HepG2 (cell line): ENCODE measurements around the gene TMC2. TPM values are rescaled to one million over a fixed set of nuclear protein-coding genes. Genes with fewer than 3 reads are reported as not detected.

Experiments
- AHR ChIP-seq: IDR thresholded peaks from 2 replicates; pipeline ENCODE4 v1.6.1; 2018; ENCODE audit warnings: missing genetic modification reagents, missing compliant biosample characterization
- GABPB1 ChIP-seq: IDR thresholded peaks from 2 replicates; pipeline ENCODE4 v1.6.1; 2016; ENCODE audit warnings: mild to moderate bottlenecking, missing genetic modification reagents, moderate library complexity, missing compliant biosample characterization
- HHEX ChIP-seq: IDR thresholded peaks from 2 replicates; pipeline ENCODE4 v1.6.1; 2016; ENCODE audit warnings: control low read depth
- KDM5A ChIP-seq: fragments of 200-600 bp; sonication (generic); IDR thresholded peaks from 2 replicates; pipeline ENCODE4 v1.7.0; 2018; ENCODE audit warnings: antibody characterized with exemption, mild to moderate bottlenecking, low read length, borderline replicate concordance
- NCOR1 ChIP-seq: fragments of 200-600 bp; sonication (generic); IDR thresholded peaks from 2 replicates; pipeline ENCODE4 v1.7.0; 2017; ENCODE audit warnings: antibody characterized with exemption, low read length, borderline replicate concordance
- NFKBIZ ChIP-seq: IDR thresholded peaks from 2 replicates; pipeline ENCODE4 v1.6.1; 2018; ENCODE audit warnings: missing genetic modification reagents, missing compliant biosample characterization
- SALL2 ChIP-seq: sonication (generic); formaldehyde crosslinking; IDR thresholded peaks from 2 replicates; pipeline ENCODE4 v1.8.1; 2023; ENCODE audit warnings: mild to moderate bottlenecking, missing genetic modification reagents, inconsistent platforms
- SSRP1 ChIP-seq: IDR thresholded peaks from 2 replicates; pipeline ENCODE4 v1.6.1; 2016; ENCODE audit warnings: control low read depth
- SYNCRIP ChIP-seq: fragments of 200-400 bp; formaldehyde crosslinking; IDR thresholded peaks from 2 replicates; pipeline ENCODE4 v1.6.1; 2018; ENCODE audit warnings: mild to moderate bottlenecking, low read depth, low read length; ENCODE audit not compliant: insufficient read depth
- ZBTB3 ChIP-seq: sonication (generic); formaldehyde crosslinking; IDR thresholded peaks from 2 replicates; pipeline ENCODE4 v1.4.0; 2020; ENCODE audit warnings: low read depth, mild to moderate bottlenecking, moderate library complexity, missing genetic modification reagents, borderline replicate concordance
- ZNF205 ChIP-seq: IDR thresholded peaks from 2 replicates; pipeline ENCODE4 v1.6.1; 2018; ENCODE audit warnings: missing biosample characterization, missing genetic modification reagents
- ZNF562 ChIP-seq: sonication (generic); formaldehyde crosslinking; IDR thresholded peaks from 2 replicates; pipeline ENCODE4 v1.8.0; 2022; ENCODE audit warnings: missing genetic modification reagents, borderline replicate concordance
- ZNF619 ChIP-seq: sonication (generic); formaldehyde crosslinking; IDR thresholded peaks from 2 replicates; pipeline ENCODE4 v1.4.0; 2020; ENCODE audit warnings: mild to moderate bottlenecking, missing genetic modification reagents
- polyA plus RNA-seq, 8 experiments: library from polyadenylated mRNA; depleted of rRNA in 3 of 8; stranded (reverse) in 7 of 8; unstranded in 1 of 8; fragments of >200 nt; fragmentation: Illumina TruSeq in 4 of 8; extraction: Trizol in 4 of 8; gene quantifications; 2 replicates each; pipeline versions ENCODE4 v1.2.1 to v1.2.3, GENCODE V29; 2011 to 2016; ENCODE audit warnings: low read depth in 4 of 8, missing spikeins in 1 of 8, mixed read lengths in 1 of 8; ENCODE audit not compliant: insufficient read depth in 1 of 8
- total RNA-seq, 5 experiments: library from RNA; depleted of rRNA; stranded (reverse); fragments of >200 nt; fragmentation: Illumina TruSeq; extraction: Trizol; gene quantifications; 2 replicates each; pipeline ENCODE4 v1.2.3, GENCODE V29; 2016; ENCODE audit warnings: low read depth in 1 of 5
- TF ChIP-seq, protein P1 (sequence below): sonication (generic); formaldehyde crosslinking; IDR thresholded peaks from 2 replicates; pipeline ENCODE4 v1.5.0; 2020; ENCODE audit warnings: missing genetic modification reagents, mild to moderate bottlenecking, borderline replicate concordance
- TF ChIP-seq, protein P2 (sequence below): sonication (generic); formaldehyde crosslinking; IDR thresholded peaks from 2 replicates; pipeline ENCODE4 v1.4.0; 2020; ENCODE audit warnings: missing genetic modification reagents
- TF ChIP-seq, protein P3 (sequence below): sonication (generic); formaldehyde crosslinking; IDR thresholded peaks from 2 replicates; pipeline ENCODE4 v1.9.0; 2022; ENCODE audit warnings: low read depth, missing genetic modification reagents
- TF ChIP-seq, protein P4 (sequence below): sonication (generic); formaldehyde crosslinking; IDR thresholded peaks from 2 replicates; pipeline ENCODE4 v1.8.0; 2022; ENCODE audit warnings: missing genetic modification reagents, mild to moderate bottlenecking, borderline replicate concordance
- TF ChIP-seq, protein P5 (sequence below): fragments of 450-650 bp; IDR thresholded peaks from 2 replicates; pipeline ENCODE4 v1.6.1; 2016

The TMC2 gene
- total and polyA plus RNA-seq, 2 of the 13 experiments (the other 11 are each of a cell fraction or from before 2014, with no cell fraction given): not detected

DNA sequence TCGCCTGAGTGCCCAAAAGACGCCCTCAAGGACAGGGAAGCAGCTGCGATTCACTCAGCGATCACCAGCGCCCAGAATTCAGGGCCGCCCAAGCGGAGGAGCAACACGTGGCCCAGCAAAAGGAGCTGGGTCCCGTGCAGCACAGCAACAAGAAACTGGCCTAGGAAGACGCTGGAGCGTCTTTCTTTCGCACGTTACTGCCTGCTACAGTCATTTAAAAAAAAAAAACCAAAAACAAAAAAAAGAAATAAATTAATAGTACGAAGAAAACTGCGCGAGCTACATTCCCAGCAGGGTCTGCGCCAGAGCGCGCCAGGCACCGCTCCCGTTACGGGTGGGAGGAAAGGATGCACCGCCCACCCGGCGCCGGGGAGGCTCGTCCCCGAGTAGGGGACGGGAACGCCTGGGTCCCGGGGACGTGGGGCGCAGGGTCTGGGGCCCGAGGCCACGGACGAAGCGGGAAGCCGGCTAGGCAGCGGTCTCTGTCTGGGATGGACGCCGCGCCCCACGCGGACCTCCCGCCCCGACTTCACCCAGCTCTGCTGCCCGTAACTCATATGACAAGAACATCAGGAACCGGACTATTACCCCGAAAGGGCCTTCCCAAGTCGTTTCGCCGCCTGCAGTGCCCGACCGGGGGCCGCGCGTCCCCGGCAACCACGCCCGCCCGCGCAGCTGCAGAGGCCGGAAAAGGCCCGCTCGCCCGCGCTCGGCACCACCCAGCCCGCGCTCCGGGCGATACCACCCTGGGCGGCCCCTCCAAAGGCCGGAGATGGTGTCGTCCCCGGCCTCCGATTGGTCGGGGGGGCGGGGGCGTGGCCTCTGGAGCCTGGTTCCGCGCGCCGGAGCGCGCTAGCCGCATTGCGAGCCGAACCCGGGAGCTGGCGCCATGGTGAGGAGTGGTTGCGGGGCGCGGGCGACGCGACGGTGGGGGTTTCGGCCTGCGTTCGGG lies 115.7 kb downstream of the TMC2 start, which contains the start of gene NOP56 (continued):
- peak; percentile 77; the same call in 1 of the 2 replicates for TF ChIP-seq ZNF562 (CRISPR knock-in tag)
- TF ChIP-seq KDM5A: no peak; the same call in 1 of the 2 replicates
- no peak; the same call in 1 of the 2 replicates for TF ChIP-seq AHR (CRISPR knock-in tag)
- TF ChIP-seq, protein P1, sequence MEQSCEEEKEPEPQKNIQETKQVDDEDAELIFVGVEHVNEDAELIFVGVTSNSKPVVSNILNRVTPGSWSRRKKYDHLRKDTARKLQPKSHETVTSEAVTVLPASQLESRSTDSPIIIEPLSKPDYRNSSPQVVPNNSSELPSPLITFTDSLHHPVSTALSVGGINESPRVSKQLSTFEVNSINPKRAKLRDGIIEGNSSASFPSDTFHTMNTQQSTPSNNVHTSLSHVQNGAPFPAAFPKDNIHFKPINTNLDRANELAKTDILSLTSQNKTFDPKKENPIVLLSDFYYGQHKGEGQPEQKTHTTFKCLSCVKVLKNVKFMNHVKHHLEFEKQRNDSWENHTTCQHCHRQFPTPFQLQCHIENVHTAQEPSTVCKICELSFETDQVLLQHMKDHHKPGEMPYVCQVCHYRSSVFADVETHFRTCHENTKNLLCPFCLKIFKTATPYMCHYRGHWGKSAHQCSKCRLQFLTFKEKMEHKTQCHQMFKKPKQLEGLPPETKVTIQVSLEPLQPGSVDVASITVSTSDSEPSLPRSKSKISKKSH (CRISPR knock-in tag): peak; percentile 67; the same call in 1 of the 2 replicates
- TF ChIP-seq, protein P2, sequence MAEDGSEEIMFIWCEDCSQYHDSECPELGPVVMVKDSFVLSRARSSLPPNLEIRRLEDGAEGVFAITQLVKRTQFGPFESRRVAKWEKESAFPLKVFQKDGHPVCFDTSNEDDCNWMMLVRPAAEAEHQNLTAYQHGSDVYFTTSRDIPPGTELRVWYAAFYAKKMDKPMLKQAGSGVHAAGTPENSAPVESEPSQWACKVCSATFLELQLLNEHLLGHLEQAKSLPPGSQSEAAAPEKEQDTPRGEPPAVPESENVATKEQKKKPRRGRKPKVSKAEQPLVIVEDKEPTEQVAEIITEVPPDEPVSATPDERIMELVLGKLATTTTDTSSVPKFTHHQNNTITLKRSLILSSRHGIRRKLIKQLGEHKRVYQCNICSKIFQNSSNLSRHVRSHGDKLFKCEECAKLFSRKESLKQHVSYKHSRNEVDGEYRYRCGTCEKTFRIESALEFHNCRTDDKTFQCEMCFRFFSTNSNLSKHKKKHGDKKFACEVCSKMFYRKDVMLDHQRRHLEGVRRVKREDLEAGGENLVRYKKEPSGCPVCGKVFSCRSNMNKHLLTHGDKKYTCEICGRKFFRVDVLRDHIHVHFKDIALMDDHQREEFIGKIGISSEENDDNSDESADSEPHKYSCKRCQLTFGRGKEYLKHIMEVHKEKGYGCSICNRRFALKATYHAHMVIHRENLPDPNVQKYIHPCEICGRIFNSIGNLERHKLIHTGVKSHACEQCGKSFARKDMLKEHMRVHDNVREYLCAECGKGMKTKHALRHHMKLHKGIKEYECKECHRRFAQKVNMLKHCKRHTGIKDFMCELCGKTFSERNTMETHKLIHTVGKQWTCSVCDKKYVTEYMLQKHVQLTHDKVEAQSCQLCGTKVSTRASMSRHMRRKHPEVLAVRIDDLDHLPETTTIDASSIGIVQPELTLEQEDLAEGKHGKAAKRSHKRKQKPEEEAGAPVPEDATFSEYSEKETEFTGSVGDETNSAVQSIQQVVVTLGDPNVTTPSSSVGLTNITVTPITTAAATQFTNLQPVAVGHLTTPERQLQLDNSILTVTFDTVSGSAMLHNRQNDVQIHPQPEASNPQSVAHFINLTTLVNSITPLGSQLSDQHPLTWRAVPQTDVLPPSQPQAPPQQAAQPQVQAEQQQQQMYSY (CRISPR knock-in tag): peak; percentile 69
- TF ChIP-seq SYNCRIP: no peak
- TF ChIP-seq HHEX (CRISPR knock-in tag): no peak
- peak; percentile 94; the same call in 1 of the 2 replicates for TF ChIP-seq ZBTB3 (CRISPR knock-in tag)
- TF ChIP-seq SALL2 (CRISPR knock-in tag): peak; percentile 99
- 0 out of 2 replicates have a peak, but pooled peaks have one; percentile 62 for TF ChIP-seq SSRP1 (CRISPR knock-in tag)
- TF ChIP-seq NFKBIZ (CRISPR knock-in tag): no peak; the same call in 1 of the 2 replicates
- peak; percentile 86 for TF ChIP-seq GABPB1 (CRISPR knock-in tag)
- TF ChIP-seq NCOR1: no peak
- TF ChIP-seq, protein P3, sequence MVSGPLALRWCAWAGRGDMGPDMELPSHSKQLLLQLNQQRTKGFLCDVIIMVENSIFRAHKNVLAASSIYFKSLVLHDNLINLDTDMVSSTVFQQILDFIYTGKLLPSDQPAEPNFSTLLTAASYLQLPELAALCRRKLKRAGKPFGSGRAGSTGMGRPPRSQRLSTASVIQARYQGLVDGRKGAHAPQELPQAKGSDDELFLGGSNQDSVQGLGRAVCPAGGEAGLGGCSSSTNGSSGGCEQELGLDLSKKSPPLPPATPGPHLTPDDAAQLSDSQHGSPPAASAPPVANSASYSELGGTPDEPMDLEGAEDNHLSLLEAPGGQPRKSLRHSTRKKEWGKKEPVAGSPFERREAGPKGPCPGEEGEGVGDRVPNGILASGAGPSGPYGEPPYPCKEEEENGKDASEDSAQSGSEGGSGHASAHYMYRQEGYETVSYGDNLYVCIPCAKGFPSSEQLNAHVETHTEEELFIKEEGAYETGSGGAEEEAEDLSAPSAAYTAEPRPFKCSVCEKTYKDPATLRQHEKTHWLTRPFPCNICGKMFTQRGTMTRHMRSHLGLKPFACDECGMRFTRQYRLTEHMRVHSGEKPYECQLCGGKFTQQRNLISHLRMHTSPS (CRISPR knock-in tag): no peak
- TF ChIP-seq ZNF619: peak; percentile 92
- peak; percentile 78; the same call in 1 of the 2 replicates for TF ChIP-seq ZNF205
- TF ChIP-seq, protein P4, sequence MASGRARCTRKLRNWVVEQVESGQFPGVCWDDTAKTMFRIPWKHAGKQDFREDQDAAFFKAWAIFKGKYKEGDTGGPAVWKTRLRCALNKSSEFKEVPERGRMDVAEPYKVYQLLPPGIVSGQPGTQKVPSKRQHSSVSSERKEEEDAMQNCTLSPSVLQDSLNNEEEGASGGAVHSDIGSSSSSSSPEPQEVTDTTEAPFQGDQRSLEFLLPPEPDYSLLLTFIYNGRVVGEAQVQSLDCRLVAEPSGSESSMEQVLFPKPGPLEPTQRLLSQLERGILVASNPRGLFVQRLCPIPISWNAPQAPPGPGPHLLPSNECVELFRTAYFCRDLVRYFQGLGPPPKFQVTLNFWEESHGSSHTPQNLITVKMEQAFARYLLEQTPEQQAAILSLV: peak; percentile 100; the same call in 1 of the 2 replicates
- TF ChIP-seq, protein P5, sequence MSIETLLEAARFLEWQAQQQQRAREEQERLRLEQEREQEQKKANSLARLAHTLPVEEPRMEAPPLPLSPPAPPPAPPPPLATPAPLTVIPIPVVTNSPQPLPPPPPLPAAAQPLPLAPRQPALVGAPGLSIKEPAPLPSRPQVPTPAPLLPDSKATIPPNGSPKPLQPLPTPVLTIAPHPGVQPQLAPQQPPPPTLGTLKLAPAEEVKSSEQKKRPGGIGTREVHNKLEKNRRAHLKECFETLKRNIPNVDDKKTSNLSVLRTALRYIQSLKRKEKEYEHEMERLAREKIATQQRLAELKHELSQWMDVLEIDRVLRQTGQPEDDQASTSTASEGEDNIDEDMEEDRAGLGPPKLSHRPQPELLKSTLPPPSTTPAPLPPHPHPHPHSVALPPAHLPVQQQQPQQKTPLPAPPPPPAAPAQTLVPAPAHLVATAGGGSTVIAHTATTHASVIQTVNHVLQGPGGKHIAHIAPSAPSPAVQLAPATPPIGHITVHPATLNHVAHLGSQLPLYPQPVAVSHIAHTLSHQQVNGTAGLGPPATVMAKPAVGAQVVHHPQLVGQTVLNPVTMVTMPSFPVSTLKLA: peak; percentile 73
